Mesangial cell (primary cell): Measurements from ENCODE around the gene SRPX. TPM values are rescaled to one million over a fixed set of nuclear protein-coding genes. Genes with fewer than 3 reads are reported as not detected.

Source experiments
- total RNA-seq: library from RNA; depleted of rRNA; stranded (reverse); fragments of >200 nt; gene quantifications from 2 replicates; pipeline ENCODE4 v1.2.3, GENCODE V29; 2015

Gene SRPX
- total RNA-seq = 12.4 and 30.1 TPM in 2 replicates

GRCh38 chrX:38220415-38221390, at the start of gene SRPX:
TSS of gene SRPX (minus strand) at chrX:38220871. CDS start at chrX:38220792, 79 bp downstream.

Other genes with a start within 250 kb of the SRPX start
- 0.13 and 0.16 TPM in 2 replicates for gene SYTL5, start 214.3 kb downstream of the SRPX start, total RNA-seq
- 1.6 and 2.4 TPM in 2 replicates for gene RPGR, start 106.6 kb upstream of the SRPX start, total RNA-seq
- gene OTC, start 131.7 kb upstream of the SRPX start, total RNA-seq = not detected in 2 replicates